ENCODE measurements around the gene CRYGS. TPM values are rescaled to one million over a fixed set of nuclear protein-coding genes. Genes with fewer than 3 reads are reported as not detected.
"Not testable (repeated sequence)": the region's sequence is repeated elsewhere in the genome, so short reads cannot be mapped to it uniquely, and the experiment has no call there.

Gene CRYGS
- total RNA-seq, 1 donor from 2014 or later, result 3.1 TPM

DNA sequence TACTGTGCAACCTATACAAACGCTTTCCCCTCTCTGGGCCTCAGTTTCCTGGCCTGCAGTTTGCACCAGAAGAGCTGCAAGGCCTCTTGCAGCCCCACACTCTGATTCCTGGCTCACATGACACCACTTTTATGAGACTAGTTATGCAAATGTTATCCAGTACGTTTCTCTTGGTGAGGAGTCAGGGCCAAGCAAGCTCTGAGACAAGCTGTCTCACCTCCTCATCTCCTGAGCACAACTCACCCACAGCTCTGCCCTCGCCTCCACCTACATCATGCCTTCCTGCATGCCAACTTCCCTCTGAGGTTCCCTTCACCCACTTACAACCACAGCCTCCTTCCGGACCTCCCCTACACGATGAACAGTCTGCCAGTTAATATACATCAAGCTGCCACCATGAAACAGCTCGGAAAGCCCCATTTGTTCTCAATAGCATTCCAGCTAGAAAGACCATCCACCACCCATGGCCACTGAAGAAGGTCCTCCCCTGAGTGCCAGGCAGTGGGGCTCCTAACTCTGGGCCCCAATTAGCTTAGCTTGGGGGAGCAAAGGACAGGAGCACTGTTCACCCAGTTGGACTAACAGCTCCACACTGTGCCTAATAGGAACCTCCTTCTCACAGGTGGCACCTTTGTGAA is 25.0 kb downstream of the CRYGS start:
- no peak for DNase-seq (ENCODE audit: low spot score)

DNA sequence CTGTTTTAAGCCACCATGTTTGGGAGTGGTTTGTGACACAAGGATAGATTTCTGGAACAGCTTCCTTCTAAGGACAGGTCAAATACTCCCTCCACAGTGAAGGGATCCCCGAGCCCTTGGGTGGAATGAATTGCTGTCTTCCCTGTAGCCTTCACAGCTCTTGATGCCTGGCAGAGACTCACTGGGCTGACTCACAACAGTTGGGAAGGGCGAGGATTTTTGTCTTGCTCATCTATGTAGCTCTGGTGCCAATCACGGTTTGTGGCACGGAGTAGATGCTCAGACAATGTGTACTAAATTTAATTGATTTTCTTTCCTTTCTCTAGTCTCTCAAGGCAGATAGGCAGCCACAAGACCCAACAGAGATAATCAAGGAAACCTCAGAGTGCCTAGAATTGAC is 27.0 kb downstream of the CRYGS start:
- DNase-seq (ENCODE audit: low spot score), result no peak

DNA sequence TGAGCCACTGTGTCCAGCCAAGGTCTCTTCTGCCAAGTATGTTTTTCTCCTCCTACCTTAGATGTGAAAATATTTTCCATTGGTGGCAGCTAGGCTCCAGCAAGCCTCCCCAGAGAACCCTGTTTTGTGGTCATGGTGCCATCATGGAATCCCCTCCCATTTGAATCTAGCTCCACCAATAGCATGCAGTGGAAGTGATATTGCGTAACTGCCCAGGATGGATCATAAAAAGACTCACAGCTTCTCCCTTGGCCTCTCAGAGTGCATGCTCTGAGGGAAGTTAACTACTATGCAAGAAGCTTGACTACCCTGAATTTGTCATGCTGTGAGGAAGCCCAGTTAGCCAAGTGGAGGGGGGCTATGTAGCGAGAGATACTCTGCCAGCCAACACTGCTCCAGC is 27.5 kb downstream of the CRYGS start:
- no peak for DNase-seq (ENCODE audit: low spot score)

DNA sequence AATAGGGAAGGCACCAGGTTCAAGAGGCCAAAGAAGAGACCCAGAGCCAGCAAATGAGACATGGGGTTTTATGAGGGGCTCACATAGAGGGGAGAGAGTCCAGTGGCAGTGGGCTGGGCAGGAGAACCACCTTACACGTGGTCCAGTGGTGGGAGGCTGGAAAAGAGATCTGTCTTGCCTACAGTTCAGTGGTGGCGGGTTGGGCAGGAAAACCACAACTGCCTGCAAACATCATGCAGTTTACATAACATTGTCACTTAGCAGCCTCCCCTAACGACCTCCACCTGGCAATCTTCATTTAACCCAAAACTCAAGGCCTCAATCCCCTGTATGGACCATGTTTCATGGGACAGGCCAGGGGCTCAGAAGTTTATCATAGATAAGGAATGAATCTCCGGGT is 29.1 kb downstream of the CRYGS start:
- DNase-seq (ENCODE audit: low spot score), result no peak

DNA sequence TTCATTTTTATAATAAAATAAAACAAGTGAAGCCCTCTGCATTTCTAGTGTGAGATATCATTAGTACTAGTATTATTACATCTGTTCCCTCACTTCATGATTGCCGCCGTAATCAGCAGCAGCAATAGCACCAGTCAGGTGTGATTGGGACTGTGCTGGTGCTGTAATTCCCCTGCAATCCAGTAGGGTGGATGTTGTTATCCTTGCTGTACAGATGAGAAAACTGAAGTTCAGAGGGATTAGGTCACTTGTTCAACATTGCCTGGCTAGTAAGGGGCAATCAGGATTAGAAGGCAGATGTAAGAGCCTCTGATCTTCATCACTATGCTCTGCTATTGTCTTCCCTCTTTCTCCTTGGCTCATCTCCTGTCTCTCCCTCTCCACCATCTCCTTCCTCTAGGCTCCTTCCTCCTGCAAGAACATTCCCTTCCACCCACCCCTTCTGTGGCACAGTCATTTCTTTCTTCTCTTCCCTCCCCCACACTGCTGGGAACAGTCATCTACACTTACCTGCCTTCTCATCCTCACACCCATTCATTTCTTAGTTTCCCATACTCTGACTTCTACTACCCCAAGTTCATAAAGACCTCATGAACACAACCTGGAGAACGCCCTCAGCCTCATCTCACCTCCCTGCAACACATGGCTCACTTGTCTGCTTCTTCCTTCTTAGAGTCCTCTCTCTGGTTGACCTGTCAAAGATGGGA is 29.7 kb downstream of the CRYGS start:
- DNase-seq (ENCODE audit: low spot score), result no peak

DNA sequence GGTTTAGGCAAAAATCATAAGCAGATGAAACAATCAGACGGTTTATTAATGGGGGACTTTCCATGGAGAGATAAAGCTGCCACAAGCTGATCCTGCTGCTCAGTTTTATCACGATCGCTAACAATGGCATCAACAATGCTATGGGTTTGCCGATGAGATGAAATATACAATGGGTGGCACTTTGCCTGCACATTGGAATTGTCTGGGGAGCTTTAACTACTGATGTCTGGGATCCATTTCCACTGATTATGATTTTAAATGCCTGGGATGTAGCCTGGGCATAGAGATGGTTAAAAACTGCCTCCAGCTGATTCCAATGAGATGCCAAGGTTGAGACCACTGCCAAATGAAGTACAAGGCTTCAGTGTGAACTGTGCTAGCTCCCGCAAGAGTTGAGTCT is 30.8 kb downstream of the CRYGS start:
- DNase-seq (ENCODE audit: low spot score), result no peak

DNA sequence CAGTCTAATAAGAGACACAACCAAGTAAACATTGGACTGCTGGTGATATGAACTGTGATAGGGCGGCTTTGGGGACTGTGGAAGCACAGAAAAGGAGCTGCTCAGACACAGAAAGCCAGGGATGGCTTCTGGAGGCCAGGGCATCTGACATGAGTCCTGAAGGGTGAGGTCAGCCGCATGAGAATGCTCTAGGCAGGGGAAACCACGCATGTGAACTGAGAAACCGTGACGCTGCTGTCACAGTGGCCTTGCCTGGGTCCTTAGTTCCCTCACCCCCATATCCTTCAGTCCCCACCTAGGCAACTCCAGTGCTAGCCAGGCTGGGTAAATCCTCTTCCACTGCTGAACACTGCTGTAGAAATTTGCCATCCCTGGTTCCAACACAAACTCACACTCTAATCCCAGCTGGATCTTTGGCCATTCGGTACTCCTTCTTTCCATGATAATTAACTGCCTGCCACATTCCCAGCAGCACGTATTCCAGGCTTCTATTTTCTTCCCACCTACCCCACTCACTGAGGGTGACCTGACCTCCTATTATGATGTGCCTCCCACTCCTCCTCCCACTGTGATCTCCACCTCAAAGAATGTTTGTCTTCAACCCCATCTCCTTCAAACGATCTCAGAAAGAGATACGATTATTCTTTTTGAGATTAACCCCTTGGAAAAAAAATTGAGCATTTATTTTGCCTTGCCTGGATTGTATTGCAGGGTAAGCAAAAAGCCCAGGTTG is 31.4 kb downstream of the CRYGS start:
- DNase-seq (ENCODE audit: low spot score), result no peak

DNA sequence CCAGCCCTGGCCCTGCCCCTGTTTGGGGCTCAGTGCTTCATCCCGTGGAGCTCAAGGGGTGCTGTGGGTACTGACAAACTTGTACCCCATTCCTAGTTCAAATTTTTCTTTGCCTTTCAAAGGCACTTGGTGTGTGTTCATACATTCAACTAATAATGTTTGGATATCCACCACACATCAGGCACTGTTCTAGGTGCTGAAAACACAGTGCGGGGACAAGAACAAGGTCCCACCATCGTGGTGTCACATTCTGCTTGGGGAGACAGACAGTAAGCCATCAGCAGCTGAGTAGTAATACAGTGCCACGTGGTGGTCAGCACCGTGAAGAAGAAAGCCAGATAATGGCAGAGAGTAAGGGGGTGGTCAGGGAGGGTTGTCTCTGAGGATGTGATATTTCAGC is 32.5 kb downstream of the CRYGS start:
- DNase-seq (ENCODE audit: low spot score), result no peak

DNA sequence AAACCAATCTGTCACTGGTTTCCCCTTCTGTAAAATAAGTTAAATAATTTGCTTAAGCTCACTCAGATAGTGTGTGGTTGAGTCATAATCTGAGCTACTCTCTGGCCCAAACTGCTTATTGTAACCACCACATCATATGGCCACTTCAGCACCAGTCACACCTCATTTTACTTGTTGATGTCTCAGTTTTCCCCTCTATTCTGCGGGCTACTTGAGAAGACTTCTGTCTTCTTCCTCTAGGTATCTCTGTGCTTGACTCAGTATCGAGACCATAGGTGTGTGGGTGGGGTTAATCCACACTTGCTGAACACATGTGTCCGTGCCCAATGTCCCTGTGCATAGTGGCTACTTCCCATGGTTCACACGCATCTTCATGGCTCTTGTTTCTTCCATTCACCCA is 32.9 kb downstream of the CRYGS start:
- no peak for DNase-seq (ENCODE audit: low spot score)

DNA sequence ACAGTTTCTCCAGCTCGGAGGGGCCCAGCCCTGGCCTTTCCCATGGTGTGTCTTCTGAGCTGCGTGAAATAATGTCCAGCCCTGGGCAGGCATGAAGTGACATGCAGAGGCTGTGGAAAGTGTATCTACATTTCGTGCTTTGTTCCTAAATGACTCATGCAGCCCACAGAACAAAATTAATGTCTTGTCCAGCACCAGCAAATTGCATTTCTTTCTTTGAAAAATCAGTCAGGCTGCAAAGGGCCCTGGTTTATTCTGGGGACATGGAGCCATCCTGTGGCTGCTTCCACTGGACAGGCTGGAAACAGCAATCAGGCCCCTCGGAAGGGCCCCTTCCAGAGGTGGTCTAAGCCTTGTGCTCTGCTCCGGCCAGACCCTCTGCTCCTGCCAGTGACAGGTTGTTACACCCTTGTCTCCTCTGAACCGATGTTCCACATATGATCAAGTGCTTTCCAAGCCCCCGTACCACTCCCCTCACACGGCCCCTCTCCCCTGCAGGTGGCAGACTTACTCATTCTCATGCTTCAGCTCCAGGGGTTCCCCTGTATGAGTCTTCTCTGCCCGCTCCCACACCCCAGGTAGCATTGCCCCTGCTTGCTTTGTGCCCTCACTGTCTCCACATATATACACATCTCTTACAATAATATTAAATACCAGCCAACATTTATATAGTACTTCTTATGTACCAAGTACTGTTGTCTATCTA is 33.7 kb downstream of the CRYGS start:
- DNase-seq (ENCODE audit: low spot score), result no peak

DNA sequence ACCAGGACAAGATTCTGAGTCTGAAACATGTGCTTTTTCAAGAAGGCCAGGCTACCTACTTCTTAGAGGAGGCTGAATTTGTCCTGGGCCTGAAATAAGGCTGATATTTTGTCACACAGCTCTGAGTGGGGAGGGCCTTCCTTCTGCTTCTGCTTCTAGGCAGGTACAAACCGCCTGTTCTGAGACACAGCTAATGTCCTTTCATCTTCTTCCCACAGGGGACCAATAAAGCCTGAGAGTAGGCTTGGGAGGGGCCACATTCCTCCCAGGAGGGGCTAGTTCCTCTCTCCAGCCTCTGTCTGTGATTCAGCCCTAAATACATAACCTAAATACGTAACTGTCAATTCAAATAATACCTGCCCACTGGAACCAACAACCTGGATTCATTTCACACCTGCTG is 34.8 kb downstream of the CRYGS start:
- no peak for DNase-seq (ENCODE audit: low spot score)

DNA sequence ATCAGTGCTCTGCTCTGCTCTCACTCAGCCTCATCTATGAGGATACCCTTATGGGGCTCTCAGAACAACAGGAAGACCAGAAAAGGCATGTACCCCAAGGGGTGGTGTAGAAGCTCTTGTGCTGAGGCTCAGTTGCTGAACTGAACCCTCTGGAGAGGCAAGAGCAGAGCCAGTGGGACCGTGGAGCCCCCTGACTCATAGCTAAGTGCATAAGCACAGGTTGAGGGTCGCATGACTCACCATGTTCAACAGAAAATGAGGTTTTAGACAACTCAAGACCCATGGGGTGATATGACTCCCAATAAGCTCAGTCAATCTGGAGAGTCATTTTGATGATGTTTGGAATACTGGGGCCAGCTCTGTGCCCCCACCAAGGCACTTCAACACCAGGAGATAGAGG is 37.3 kb downstream of the CRYGS start:
- no peak for DNase-seq (ENCODE audit: low spot score)

DNA sequence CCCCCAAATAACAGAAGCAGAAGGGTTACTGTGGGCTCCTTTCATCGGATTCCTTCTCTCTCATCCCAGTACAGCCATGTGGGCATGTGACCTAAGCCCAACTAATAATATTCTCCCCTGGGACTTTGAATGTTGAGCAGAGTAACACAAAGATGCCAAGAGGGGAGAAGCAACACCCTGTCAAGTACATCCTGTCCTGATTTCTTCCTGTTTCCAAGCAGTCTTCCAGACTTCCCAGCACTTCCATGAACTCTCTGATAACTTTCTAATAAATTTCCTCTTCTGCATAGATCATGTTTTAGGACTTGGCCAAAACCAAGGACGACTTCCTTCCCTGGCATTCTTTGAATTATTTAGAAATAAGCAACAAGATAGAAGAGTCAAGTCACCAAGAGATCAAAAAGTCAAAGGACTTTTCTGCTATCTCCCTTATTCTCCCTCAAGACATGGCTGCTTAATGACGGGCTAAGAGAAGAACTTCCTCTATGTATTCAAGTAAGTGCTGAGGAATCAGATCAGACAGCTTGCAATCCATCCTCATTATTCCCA is 37.9 kb downstream of the CRYGS start:
- DNase-seq (ENCODE audit: low spot score), result no peak

DNA sequence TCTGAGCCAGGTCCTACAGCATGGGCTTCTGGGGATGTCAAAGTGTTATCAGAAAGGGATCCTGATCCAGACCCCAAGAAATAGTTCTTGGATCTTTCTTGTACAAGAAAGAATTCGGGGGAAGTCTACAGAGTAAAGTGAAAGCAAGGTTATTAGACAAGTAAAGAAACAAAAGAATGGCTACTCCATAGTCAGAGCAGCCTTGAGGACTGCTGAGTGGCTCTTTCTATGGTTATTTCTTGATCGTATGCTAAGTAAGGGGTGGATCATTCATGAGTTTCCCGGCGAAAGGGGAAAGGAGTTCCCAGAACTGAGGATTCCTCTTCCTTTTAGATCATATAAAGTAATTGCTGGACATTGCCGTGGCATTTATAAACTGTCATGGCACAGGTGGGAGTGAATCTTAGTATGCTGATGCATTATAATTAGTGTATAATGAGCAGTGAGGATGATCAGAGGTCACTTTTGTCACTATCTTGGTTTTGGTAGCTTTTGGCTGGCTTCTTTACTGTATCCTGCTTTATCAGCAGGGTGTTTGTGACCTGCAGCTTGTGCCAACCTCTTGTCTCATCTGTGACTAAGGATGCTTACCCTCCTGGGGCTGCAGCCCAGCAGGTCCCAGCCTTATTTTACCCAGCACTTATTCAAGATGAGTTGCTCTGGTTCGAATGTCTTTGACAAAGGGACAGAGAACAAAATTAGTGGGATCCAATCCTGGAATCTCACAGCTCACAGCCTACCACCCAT is 41.0 kb downstream of the CRYGS start:
- no peak for DNase-seq (ENCODE audit: low spot score)

DNA sequence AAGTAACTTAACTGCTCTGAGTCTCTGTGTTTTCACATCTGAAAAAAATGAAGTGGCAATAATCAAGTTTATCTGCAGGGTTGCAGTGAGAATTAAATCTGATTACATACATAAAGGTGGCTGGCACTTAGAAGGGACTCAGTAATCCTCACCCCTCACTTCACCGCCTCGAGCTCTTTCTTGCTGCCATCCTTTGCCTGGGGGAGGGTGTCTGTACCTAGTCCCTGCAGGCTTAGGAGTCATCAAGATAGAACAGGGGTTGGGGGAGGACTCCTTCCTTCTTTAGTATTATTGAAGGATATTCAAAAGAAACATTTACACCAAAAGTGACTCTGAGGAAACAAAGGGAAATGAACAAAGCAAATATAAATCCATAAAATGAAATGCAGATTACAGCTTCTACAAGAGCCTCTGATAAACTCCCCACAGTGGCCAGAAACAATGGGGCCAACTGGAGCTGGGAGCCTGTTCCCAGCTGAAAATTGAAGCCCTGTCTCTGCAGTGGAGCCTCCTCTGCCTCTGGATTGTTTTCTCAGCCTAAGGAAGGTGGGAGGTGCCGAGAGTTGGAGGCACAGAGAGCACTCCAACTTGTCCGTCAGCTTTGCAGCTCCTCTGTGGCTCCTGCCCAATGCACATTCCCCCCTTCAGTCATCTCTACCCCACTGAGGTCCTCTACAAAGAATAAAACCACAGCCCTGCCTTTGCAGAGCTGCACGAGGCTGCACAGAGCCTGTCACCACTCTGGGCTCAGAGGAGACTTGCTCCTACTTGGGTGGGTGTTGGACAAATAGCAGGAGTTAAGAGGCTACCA is 41.8 kb downstream of the CRYGS start:
- no peak for DNase-seq (ENCODE audit: low spot score)

DNA sequence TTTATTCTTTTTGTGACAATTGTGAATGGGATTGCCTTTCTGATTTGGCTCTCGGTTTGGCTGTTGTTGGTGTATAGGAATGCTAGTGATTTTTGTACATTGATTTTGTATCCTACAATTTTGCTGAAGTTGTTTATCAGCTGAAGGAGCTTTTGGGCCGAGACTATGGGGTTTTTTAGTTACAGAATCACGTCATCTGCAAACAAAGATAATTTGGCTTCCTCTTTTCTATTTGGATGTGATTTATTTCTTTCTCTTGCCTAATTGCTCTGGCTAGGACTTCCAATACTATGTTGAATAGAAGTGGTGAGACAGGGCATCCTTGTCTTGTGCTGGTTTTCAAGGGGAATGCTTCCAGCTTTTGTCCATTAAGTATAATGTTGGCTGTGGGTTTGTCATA is 44.2 kb downstream of the CRYGS start:
- not testable (repeated sequence) for DNase-seq (ENCODE audit: low spot score)

DNA sequence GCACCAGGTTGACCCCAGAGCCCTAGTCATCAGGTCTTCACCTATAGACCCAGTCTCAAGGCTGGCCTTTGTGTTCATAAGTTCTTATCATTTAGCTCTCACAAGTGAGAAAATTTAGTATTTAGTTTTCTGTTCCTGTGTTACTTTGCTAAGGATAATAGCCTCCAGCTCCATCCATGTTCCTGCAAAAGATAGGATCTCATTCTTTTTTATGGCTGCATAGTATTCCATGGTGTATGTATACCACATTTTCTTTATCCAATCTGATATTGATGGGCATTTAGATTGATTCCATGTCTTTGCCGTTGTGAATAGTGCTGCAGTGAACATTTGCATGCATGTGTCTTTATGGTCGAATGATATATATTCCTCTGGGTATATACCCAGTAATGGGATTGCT is 46.2 kb downstream of the CRYGS start:
- DNase-seq (ENCODE audit: low spot score), result not testable (repeated sequence)

DNA sequence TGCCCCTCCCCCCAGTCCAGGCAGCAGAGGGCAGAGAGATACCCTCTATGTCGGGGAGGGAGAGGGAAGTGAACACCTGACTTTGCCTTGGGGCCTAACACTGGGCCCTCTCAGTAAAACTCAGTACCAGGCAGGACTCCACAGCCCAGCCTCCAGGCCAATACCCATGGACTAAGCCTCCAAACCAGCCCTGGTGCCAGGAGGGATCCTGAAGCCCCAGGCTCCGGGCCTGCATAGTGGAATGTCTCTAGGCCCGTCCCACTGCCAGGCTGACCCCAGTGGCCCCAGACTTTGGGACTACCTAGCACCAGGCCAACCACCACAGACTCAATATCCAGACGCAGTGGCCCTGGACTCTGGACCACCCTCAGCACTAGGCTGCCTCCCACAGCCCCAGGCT is 46.6 kb downstream of the CRYGS start:
- no peak for DNase-seq (ENCODE audit: low spot score)

DNA sequence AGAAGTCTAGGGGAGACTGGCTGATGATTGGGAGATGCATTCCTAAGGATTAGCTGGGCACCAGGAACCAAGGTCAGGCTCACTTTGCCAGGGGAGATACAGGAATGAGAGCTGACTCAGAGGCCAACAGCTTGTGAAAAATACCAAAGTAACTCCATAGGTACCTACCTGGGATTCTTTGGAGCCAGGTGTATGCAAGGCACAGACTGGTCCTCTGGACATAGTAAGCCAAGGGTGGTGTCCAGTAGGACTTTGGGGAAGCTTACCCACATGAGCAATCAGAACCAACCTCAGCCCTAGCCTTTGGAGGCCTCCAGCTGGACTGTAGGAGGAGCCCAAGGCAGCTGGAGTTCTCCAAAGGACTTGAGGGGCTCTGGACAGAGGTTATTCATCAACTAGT is 47.5 kb downstream of the CRYGS start:
- no peak for DNase-seq (ENCODE audit: low spot score)

DNA sequence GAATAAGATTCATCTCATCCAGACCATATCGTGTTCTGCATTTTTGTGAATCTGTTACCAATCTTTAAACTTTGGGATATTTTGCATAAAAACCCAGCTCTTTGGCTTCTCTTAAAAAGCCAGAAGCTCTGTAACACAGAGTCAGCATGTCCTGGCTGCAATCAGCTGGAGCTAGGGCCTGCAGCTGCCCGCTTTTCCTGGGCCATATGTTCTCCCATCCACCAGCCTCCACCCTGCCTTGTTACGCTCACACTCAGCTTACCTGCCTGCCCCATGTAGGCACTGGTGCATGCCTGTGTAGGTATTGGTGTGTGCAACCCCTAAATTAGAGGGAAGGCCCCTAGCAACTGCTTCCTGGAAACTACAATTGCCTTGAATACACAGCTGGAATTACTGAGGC is 48.2 kb downstream of the CRYGS start:
- DNase-seq (ENCODE audit: low spot score), result no peak
